Right lobe of liver (tissue), 6 donors: ENCODE results near the gene PDE7B. TPM values are rescaled to one million over a fixed set of nuclear protein-coding genes. Genes with fewer than 3 reads are reported as not detected.

Experiments used
- ATAC-seq, 4 donors: fragments of 200-7000 bp; cut with Tn5 transposase; one replicate each; pipeline ENCODE4 v1.9.1; 2020; ENCODE audit warnings: mild to moderate bottlenecking in 4 of 4, moderate library complexity in 4 of 4
- DNase-seq, 3 donors: peaks; one replicate each; pipeline ENCODE4 v3.0.0-alpha.2; 2020
- H3K27ac ChIP-seq, 3 donors: fragments of 200-600 bp; one replicate each; pipeline ENCODE4 v1.8.0; 2022
- H3K27me3 ChIP-seq, 2 donors: fragments of 200-600 bp; one replicate each; pipeline ENCODE4 v1.8.0; 2022
- H3K36me3 ChIP-seq, 4 donors: fragments of 200-600 bp; sonication (generic) in 1 of 4; one replicate each; pipeline versions ENCODE4 v1.5.1 to v1.8.0; 2017 to 2022; ENCODE audit warnings: control low read depth in 1 of 4
- H3K4me1 ChIP-seq, 4 donors: fragments of 200-600 bp; sonication (generic) in 1 of 4; one replicate each; pipeline versions ENCODE4 v1.5.1 to v1.8.0; 2017 to 2022; ENCODE audit warnings: control low read depth in 1 of 4
- H3K4me3 ChIP-seq, 3 donors: fragments of 200-600 bp; one replicate each; pipeline ENCODE4 v1.8.0; 2022
- H3K9me3 ChIP-seq, 4 donors: fragments of 200-600 bp; sonication (generic) in 1 of 4; one replicate each; pipeline versions ENCODE4 v1.5.1 to v1.8.0; 2017 to 2022; ENCODE audit warnings: control low read depth in 1 of 4
- POLR2A ChIP-seq: fragments of 450-650 bp; IDR thresholded peaks from one replicate; pipeline ENCODE4 v1.6.1; 2017; ENCODE audit warnings: antibody characterized with exemption, mild to moderate bottlenecking
- WGBS: methylation state at CpG from one replicate; pipeline ENCODE4 v1.1.6; 2018; ENCODE audit warnings: low coverage, low lambda C conversion rate; ENCODE audit not compliant: insufficient coverage; ENCODE audit errors: missing lambda C conversion rate; 5-methylcytosine and 5-hydroxymethylcytosine counted together
- intact Hi-C, 2 donors: fragments of 100-400 bp; cut with DNase I; formaldehyde crosslinking; loops; one replicate each; pipeline versions ENCODE4 v1.11.2 to v1.14.1; 2022
- total RNA-seq, 6 experiments: library from RNA; depleted of rRNA in 2 of 6; stranded (reverse); fragments of >200 nt in 2 of 6; fragmentation: NEBNext Ultra II Directional in 3 of 6; extraction: Animal tissue kit (Norgen Biotek cat#: 25700) in 3 of 6; gene quantifications; one replicate each; pipeline versions ENCODE4 v1.1.0 to v1.2.4, GENCODE V29; 2016 to 2023
- TF ChIP-seq, protein P1 (sequence below), 4 donors: fragments of 200-600 bp in 3 of 4; fragments of 450-650 bp in 1 of 4; IDR thresholded peaks; one replicate each; pipeline versions ENCODE4 v1.5.1 to v1.8.0; 2016 to 2022; ENCODE audit warnings: antibody characterized with exemption in 4 of 4, mild to moderate bottlenecking in 2 of 4
- donor health status: DM: no; HTN: yes; CAD: no.
- donor health status: DM: no; HTN: no; CAD: no.
- donor health status: DM: no; HTN: no; CAD: no.
- donor health status: DM: no; HTN: yes; CAD: no.
- donor health status: DM: no; HTN: yes; CAD: no.

Gene PDE7B
- total RNA-seq, 6 experiments from 2014 or later = 1.1 to 5.1 (median 1.9) TPM

DNA sequence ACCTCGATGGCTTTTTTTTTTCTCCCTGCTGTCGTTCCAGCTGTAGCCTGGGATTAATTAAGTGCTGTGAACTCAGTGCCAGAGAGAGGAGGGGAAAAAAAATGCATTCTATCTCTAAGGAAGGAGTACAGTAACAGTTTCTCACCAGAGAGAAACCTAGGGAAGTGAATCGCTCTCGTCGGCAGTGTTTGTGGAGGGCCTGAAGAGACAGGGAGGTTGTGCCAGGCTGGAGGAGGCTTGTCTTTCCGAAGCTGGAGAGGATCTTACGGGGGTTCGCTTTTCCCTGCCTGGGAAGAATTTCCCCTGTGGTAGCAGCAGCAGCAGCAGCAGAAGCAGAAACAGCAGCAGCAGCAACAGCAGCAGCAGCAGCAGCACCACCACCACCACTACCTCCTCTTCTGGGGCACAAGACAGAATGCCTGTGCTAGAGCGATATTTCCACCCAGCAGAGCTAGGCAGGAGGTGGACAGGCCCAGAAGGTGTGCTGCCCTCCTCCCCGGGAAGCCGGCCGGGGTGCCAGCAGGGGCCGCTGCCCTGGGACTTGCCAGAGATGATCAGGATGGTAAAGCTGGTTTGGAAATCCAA, 186.5 kb downstream of the PDE7B start:
- no peaks in the 10 kb centered on the region for H3K9me3 ChIP-seq
- intact Hi-C loops = no loop called here
- H3K4me3 ChIP-seq = peak overlapping the region; percentile 1 to 33 (median 21)
- no peaks in the 10 kb centered on the region for H3K4me1 ChIP-seq
- TF ChIP-seq, protein P1, sequence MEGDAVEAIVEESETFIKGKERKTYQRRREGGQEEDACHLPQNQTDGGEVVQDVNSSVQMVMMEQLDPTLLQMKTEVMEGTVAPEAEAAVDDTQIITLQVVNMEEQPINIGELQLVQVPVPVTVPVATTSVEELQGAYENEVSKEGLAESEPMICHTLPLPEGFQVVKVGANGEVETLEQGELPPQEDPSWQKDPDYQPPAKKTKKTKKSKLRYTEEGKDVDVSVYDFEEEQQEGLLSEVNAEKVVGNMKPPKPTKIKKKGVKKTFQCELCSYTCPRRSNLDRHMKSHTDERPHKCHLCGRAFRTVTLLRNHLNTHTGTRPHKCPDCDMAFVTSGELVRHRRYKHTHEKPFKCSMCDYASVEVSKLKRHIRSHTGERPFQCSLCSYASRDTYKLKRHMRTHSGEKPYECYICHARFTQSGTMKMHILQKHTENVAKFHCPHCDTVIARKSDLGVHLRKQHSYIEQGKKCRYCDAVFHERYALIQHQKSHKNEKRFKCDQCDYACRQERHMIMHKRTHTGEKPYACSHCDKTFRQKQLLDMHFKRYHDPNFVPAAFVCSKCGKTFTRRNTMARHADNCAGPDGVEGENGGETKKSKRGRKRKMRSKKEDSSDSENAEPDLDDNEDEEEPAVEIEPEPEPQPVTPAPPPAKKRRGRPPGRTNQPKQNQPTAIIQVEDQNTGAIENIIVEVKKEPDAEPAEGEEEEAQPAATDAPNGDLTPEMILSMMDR (IDR thresholded peaks at IDR 0.05) = no peak
- no peak for TF ChIP-seq POLR2A
- ATAC-seq (peak; percentile 17 to 38 (median 32)), DNase-seq (no peak)
- WGBS = 37% methylated on average over 7 of the region's 13 CpGs
- peak overlapping the region; percentile 29 to 32 (median 29) for H3K27ac ChIP-seq
- no peaks in the 10 kb centered on the region for H3K36me3 ChIP-seq
- H3K27me3 ChIP-seq = no peaks in the 10 kb centered on the region

DNA sequence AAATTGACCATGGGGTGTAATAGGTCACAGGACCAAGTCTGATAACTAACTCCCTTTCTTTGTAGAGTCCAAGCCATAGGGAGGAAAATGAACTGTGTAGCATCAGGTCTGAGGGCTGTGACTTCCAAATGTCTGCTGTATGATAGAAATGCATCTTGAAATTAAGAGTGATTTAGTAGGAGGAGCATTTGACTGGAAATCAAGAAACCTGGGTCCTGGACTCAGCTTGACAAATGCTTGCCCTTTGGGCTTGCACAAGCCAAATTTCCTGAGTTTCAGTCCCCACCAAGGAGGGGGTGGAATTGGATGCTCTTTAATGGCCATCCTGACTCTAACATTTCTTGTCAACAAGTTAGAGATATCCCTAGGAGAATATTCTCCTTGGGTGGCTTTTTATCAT, 187.0 kb downstream of the PDE7B start:
- no peak for TF ChIP-seq POLR2A
- TF ChIP-seq, protein P1 (IDR thresholded peaks at IDR 0.05) = no peak
- no peaks in the 10 kb centered on the region for H3K27me3 ChIP-seq
- H3K36me3 ChIP-seq = no peaks in the 10 kb centered on the region
- H3K9me3 ChIP-seq = no peaks in the 10 kb centered on the region
- no peak for DNase-seq
- intact Hi-C loops = no loop called here
- H3K4me3 ChIP-seq = peak overlapping the region; percentile 1 to 33 (median 21)
- H3K4me1 ChIP-seq = no peaks in the 10 kb centered on the region
- ATAC-seq = no peak
- peak overlapping the region in 2 of 3 donors; percentile 29 to 32 for H3K27ac ChIP-seq

DNA sequence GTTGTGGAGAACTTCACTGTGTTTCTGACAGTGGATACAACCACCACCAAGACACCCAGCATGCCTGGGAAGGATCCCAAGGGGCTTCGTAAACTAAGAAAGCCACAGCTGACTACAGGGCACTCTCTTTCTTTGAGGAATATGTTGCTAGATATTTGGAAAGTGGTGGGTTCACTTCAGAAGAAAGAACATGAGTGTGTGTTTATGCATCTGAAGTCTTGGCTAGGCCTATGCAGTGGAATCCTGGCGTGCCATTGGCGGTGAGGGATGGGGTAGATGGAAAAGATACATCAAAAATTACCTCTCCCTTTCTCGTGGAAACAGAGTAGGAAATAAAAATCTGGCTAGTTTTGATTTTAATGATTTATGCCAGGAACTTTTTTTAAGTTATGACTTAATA, 187.7 kb downstream of the PDE7B start:
- Histone ChIP-seq H3K4me3 (peak overlapping the region in 2 of 3 donors; percentile 21 to 33), H3K27ac (no peak overlapping the region), H3K9me3 (no peaks in the 10 kb centered on the region), H3K27me3 (no peaks in the 10 kb centered on the region), H3K4me1 (no peaks in the 10 kb centered on the region), H3K36me3 (no peaks in the 10 kb centered on the region)
- intact Hi-C loops = no loop called here
- TF ChIP-seq POLR2A = no peak
- TF ChIP-seq, protein P1 (IDR thresholded peaks at IDR 0.05) = no peak
- no peak for DNase-seq
- 63% methylated on average over 4 of the region's 4 CpGs for WGBS
- ATAC-seq = no peak

DNA sequence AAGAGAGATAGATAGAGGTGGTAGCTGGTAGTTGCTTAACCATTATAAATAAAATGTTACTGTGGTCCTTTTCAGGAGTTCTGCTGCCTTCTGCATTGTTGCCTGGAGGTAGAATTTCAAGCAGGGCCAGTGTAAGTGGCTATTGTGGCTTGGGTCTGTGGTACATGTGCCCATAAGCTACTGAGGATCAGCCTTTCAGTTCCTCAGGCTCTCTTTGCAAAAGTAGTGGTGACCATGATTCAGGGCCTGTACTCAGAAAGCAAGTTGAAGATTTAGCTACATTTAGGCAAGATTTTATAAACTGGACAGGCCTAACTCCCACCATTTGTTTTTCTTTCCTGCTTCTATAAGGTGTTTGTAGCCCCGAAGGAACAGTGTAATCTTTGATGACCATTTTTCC, 199.0 kb downstream of the PDE7B start:
- intact Hi-C loops = no loop called here
- H3K27ac ChIP-seq = peak overlapping the region in 1 of 3 donors; percentile 18
- H3K9me3 ChIP-seq = no peaks in the 10 kb centered on the region
- TF ChIP-seq, protein P1 (IDR thresholded peaks at IDR 0.05) = no peak
- no peak for TF ChIP-seq POLR2A
- H3K4me3 ChIP-seq = no peak overlapping the region
- H3K27me3 ChIP-seq = no peaks in the 10 kb centered on the region
- no peaks in the 10 kb centered on the region for H3K4me1 ChIP-seq
- DNase-seq (no peak), ATAC-seq (no peak)
- 50% methylated on average over 1 of the region's 1 CpG for WGBS
- H3K36me3 ChIP-seq = no peaks in the 10 kb centered on the region
